Fibroblast of the aortic adventitia (primary cell): Measurements from ENCODE around the gene PTGFRN. TPM values are rescaled to one million over a fixed set of nuclear protein-coding genes. Genes with fewer than 3 reads are reported as not detected.

Experiments
- DNase-seq: peaks from one replicate; pipeline ENCODE4 v3.0.0-alpha.2; 2010; ENCODE audit warnings: low read depth
- H3K4me3 ChIP-seq: 2 replicates; pipeline ENCODE4 v1.5.1; 2011; ENCODE audit warnings: low read depth, mild to moderate bottlenecking, control low read depth, low read length, moderate library complexity
- total RNA-seq: library from RNA; depleted of rRNA; stranded (reverse); fragments of >200 nt; gene quantifications from 2 replicates; pipeline ENCODE4 v1.2.3, GENCODE V29; 2012; ENCODE audit warnings: low replicate concordance
- TF ChIP-seq, protein P1 (sequence below): IDR thresholded peaks from 2 replicates; pipeline ENCODE4 v1.5.1; 2011; ENCODE audit warnings: mild to moderate bottlenecking, low read length, control low read depth, inconsistent platforms; ENCODE audit not compliant: insufficient read depth

Gene PTGFRN
- total RNA-seq, 1 donor, result 39.8 TPM

DNA sequence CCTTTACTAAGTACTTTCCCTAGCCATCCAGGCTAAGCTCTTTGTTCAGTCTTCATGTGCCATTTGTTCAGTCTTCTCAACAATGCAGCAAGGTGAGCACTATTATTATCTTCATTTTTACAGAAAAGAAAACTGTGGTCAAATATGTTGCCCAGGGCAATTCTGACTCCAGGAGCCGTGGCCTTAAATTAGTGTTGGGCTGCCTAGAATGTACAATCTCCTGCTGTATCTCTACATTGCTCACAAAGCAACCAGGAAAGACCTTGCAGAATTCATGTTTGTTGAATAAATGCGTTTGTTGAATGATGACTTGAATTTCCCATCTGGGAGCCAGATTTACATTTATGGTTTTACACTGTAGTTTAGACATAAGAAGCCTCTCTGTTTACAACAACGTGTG is 106.0 kb downstream of the PTGFRN start:
- no peak for DNase-seq
- TF ChIP-seq, protein P1, sequence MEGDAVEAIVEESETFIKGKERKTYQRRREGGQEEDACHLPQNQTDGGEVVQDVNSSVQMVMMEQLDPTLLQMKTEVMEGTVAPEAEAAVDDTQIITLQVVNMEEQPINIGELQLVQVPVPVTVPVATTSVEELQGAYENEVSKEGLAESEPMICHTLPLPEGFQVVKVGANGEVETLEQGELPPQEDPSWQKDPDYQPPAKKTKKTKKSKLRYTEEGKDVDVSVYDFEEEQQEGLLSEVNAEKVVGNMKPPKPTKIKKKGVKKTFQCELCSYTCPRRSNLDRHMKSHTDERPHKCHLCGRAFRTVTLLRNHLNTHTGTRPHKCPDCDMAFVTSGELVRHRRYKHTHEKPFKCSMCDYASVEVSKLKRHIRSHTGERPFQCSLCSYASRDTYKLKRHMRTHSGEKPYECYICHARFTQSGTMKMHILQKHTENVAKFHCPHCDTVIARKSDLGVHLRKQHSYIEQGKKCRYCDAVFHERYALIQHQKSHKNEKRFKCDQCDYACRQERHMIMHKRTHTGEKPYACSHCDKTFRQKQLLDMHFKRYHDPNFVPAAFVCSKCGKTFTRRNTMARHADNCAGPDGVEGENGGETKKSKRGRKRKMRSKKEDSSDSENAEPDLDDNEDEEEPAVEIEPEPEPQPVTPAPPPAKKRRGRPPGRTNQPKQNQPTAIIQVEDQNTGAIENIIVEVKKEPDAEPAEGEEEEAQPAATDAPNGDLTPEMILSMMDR, result no peak
- H3K4me3 ChIP-seq, result no peak overlapping the region

DNA sequence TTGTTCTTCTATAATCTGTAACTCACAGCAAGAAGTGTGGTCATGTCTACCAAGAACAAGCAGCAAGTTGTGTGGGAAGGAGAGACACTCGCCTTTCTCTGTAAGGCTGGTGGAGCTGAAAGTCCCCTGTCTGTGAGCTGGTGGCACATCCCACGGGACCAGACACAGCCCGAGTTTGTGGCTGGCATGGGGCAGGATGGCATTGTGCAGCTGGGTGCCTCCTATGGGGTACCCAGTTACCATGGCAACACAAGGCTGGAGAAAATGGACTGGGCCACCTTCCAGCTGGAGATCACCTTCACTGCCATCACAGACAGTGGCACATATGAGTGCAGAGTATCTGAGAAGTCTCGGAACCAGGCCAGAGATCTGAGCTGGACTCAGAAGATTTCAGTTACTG is 107.3 kb downstream of the PTGFRN start:
- no peak overlapping the region for H3K4me3 ChIP-seq
- no peak for DNase-seq
- TF ChIP-seq, protein P1, result no peak

DNA sequence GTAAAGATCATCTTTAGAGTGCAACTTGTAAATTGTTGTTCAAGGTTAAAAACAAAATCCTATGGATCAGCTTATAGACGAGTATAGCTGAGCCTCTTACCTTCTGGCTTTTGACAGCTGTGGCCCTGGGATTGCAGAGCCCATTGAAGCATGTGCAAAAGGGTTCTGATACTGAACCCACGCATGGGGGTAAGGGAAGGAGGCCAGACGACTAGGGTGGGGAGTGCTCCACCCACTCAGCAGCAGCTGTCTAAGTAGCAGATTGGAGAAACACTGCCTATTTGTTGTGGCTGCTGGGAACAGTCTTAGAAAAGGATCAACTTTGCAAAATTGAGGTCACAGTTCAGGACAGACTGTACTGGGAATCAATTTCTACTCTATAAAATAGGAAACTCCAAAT is 107.9 kb downstream of the PTGFRN start:
- no peak overlapping the region for H3K4me3 ChIP-seq
- TF ChIP-seq, protein P1, result no peak
- no peak for DNase-seq

- DNase-seq, result no peak
- TF ChIP-seq, protein P1, result no peak
- H3K4me3 ChIP-seq, result no peak overlapping the region
Observed at GRCh38 chr1:117020526-117021156, 110.9 kb downstream of the PTGFRN start.

GRCh38 chr1:117022114-117022513 is 112.4 kb downstream of the PTGFRN start:
- TF ChIP-seq, protein P1, result no peak
- H3K4me3 ChIP-seq, result no peak overlapping the region
- DNase-seq, result no peak

GRCh38 chr1:117025568-117025967 is 115.9 kb downstream of the PTGFRN start:
- DNase-seq, result no peak
- TF ChIP-seq, protein P1, result no peak
- H3K4me3 ChIP-seq, result no peak overlapping the region

GRCh38 chr1:117026361-117026760 is 116.6 kb downstream of the PTGFRN start:
- no peak overlapping the region for H3K4me3 ChIP-seq
- TF ChIP-seq, protein P1, result no peak
- DNase-seq, result peak; percentile 81
